A549 treated with DMSO at 1 μM for 4 hours (cell line): Measurements from ENCODE around the gene NDUFS1. TPM values are rescaled to one million over a fixed set of nuclear protein-coding genes. Genes with fewer than 3 reads are reported as not detected.

Source experiments
- total RNA-seq: library from RNA; stranded (reverse); fragments of 200-300 nt; extraction: Qiagen RNA extraction; gene quantifications from 5 replicates; pipeline ENCODE4 v1.2.3, GENCODE V29; 2022; ENCODE audit warnings: low read depth

The NDUFS1 gene
- 60.0 to 72.9 TPM (median 65.4 TPM) in 5 replicates for total RNA-seq

DNA sequence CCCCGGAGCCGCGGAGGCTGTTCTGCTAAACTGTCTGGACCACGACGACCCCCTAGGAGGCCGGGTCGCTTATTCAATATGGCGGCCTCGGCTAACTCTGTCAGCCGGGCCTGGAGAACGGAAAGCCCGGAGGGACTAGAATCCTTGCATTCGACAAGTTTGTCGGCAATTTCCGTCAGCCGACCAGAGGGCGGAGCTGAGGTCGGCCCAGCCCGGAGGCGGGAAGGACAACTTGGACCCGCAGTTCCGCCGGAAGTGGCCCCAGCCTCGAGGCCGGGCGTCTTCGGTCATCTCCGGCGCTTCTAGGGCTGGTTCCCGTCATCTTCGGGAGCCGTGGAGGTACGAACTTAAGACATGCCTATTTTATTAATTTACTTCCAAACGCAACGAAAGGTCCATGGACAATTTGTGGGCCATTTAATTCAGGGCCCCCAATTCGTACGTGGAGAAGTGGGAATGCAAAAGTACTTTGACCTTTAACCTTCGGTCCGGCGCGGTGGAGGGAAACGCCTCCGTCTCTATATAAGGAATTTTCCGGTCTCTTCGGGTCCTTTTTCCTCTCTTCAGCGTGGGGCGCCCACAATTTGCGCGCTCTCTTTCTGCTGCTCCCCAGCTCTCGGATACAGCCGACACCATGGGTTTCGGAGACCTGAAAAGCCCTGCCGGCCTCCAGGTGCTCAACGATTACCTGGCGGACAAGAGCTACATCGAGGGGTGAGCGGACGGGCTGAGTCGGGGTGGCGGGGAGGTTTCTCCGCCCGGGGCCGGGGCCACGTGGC lies at the start of gene NDUFS1, which contains the start of gene EEF1B2:
Gene NDUFS1 (minus strand): TSS at position 99 of the 779 bp plus-strand sequence. CDS start 5,766 bp downstream, outside the sequence.
Gene EEF1B2 (plus strand): TSS at position 550 of the 779 bp plus-strand sequence. CDS start 85 bp downstream, at position 635.

DNA sequence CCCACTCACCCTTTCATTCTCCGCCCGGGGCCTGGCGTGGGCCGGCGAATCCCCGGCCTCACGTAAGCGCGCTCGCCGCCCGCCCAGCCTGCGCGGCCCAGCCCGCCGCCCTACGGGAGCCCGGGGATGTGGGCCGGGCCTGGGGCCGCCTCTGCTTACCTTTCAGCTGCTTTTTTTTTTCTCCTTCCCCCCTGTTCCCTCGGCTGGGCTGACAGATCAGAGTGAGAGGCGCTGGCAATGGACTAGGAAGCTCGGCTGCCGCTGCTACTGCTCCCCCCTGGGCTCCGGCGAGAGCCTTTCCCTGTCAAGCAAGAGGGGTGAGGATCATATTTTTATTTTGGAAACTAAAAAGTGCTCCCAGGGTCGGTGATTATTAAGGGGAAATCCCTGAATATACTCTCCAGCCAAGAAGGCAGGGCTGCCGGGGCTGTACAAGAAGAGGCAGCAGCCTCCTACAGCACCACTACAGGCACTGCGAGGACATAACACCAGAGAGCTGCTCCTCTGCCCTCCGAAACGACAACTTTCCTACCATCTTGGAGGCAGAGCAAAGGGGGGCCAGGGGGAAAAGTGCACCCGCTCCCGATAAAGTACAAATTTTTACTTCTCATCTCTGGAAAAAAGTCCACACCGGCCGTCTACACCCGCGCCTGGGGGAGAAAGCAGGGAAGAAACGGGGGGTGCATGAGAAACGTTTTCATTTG lies 73.3 kb downstream of the NDUFS1 start, which contains the start of gene INO80D:
Gene INO80D (minus strand): TSS at position 433 of the 704 bp plus-strand sequence. CDS start 23,158 bp downstream, outside the sequence.

Other genes starting within 250 kb of the NDUFS1 start
- gene INO80D, start 73.3 kb downstream of the NDUFS1 start, total RNA-seq = 1.7 to 2.3 TPM (median 2.0 TPM) in 5 replicates
- 998 to 1,236 TPM (median 1,052 TPM) in 5 replicates for gene EEF1B2, start 451 bp upstream of the NDUFS1 start, total RNA-seq
- gene ZDBF2, start 115.2 kb upstream of the NDUFS1 start, total RNA-seq = 1.1 to 2.9 TPM (median 1.3 TPM) in 5 replicates